ENCODE results near the gene PODXL2.

PODXL2 gene

DNA sequence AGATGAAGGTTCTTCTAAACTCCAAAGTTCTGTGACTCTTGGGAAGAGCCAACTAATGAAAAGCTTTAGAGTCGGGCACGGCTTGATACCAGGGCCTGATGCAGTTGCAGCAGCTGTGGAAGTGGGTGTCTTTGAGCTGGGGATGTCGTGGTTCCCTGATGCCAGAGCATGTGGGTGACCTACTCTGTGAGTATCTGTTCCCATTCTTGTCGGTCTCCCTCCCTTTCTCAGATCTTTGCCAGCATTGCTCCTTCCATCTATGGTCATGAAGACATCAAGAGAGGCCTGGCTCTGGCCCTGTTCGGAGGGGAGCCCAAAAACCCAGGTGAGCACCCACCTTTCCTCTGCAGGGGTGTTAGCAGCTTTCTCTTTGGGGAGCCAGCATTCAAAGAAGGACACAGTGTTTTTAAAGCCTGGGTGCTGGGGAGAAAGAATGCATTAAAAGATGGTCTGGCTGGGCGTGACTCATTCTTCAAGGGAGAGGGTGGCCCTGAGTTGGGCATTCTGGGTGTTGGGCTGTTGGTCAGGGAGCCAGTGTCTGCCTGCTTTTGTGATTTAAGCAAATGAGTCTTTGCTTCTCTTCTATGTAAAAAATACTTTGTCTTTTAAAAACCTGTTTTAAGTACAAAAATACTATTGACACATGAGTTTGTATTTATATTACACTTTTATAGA lies 13.2 kb upstream of the PODXL2 start:
- ATAC-seq, result no peak
- H3K4me3 Mint-ChIP-seq, result no peak overlapping the region
- H3K27ac Mint-ChIP-seq, result no peak overlapping the region
- peaks cover 39% of the 10 kb centered on the region for H3K4me1 Mint-ChIP-seq
- no peaks in the 10 kb centered on the region for H3K9me3 Mint-ChIP-seq
- no peaks in the 10 kb centered on the region for H3K27me3 Mint-ChIP-seq
- DNase-seq, result no peak

DNA sequence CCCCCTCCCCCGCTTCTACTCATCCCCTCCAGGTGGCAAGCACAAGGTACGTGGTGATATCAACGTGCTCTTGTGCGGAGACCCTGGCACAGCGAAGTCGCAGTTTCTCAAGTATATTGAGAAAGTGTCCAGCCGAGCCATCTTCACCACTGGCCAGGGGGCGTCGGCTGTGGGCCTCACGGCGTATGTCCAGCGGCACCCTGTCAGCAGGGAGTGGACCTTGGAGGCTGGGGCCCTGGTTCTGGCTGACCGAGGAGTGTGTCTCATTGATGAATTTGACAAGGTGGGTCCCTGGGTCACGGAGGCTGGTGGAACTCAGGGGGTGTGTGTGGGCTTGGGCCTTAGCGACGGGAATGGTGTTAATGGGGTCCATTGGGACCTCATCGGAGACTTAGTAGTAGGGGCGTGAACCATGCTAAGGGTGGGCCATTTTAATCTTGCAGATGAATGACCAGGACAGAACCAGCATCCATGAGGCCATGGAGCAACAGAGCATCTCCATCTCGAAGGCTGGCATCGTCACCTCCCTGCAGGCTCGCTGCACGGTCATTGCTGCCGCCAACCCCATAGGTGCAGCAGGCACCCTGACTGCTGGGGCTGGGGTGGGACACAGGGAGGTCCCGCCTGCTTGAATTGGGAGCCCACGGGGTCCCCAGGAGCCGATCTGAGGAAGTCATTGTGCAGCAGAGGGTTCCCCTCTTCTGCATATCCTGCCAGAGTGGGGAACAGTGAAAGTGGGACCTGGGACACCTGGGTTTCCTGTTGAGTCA lies 12.0 kb upstream of the PODXL2 start:
- H3K27me3 Mint-ChIP-seq, result no peaks in the 10 kb centered on the region
- ATAC-seq (peak; percentile 15), DNase-seq (no peak)
- no peak overlapping the region for H3K4me3 Mint-ChIP-seq
- H3K27ac Mint-ChIP-seq, result peak overlapping the region in 1 of 2 donors; percentile 10
- H3K4me1 Mint-ChIP-seq, result peaks cover 37% of the 10 kb centered on the region
- H3K9me3 Mint-ChIP-seq, result no peaks in the 10 kb centered on the region

DNA sequence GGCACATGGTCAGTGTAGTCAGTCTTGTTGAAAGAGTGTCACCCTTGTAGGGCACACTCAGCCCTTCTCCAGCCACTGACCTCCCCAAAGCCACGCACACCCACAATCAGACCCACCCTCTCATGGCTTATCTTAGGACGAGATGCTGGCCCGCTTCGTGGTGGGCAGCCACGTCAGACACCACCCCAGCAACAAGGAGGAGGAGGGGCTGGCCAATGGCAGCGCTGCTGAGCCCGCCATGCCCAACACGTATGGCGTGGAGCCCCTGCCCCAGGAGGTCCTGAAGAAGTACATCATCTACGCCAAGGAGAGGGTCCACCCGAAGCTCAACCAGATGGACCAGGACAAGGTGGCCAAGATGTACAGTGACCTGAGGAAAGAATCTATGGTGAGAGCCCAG lies 10.1 kb upstream of the PODXL2 start:
- no peak for DNase-seq
- Mint-ChIP-seq H3K27me3 (no peaks in the 10 kb centered on the region), H3K4me1 (peaks cover 30% of the 10 kb centered on the region), H3K4me3 (no peak overlapping the region), H3K27ac (no peak overlapping the region), H3K9me3 (no peaks in the 10 kb centered on the region)
- ATAC-seq, result no peak

DNA sequence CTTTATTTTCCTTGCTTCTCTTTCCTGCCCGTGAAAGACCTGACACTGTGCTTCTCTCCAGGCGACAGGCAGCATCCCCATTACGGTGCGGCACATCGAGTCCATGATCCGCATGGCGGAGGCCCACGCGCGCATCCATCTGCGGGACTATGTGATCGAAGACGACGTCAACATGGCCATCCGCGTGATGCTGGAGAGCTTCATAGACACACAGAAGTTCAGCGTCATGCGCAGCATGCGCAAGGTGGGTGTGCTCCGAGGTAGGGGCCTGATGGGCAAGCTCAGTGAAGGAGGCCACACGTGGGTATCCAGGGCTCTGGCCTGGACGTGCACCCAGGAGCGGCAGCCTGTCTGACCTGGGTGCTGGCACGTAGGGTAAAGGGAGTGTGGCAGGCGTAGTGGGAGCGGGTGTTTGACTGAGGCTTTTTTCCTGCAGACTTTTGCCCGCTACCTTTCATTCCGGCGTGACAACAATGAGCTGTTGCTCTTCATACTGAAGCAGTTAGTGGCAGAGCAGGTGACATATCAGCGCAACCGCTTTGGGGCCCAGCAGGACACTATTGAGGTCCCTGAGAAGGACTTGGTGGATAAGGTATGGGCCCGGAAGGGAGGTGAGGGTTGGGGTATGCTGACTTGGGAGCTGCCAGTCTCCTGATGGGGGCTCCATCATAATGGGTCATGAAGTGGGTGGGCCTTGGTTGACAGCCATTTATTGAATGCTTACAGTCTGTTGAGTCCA lies 8.2 kb upstream of the PODXL2 start:
- ATAC-seq, result no peak
- Mint-ChIP-seq H3K9me3 (no peaks in the 10 kb centered on the region), H3K27ac (no peak overlapping the region), H3K27me3 (no peaks in the 10 kb centered on the region), H3K4me3 (no peak overlapping the region), H3K4me1 (peaks cover 26% of the 10 kb centered on the region)
- DNase-seq, result no peak

DNA sequence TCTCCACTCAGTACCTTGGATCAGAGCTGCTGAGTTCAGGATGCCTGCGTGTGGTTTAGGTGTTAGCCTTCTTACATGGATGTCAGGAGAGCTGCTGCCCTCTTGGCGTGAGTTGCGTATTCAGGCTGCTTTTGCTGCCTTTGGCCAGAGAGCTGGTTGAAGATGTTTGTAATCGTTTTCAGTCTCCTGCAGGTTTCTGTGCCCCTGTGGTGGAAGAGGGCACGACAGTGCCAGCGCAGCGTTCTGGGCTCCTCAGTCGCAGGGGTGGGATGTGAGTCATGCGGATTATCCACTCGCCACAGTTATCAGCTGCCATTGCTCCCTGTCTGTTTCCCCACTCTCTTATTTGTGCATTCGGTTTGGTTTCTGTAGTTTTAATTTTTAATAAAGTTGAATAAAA lies 7.0 kb upstream of the PODXL2 start:
- Mint-ChIP-seq H3K27me3 (peaks cover 4% of the 10 kb centered on the region), H3K27ac (no peak overlapping the region), H3K4me1 (peaks cover 27% of the 10 kb centered on the region), H3K4me3 (no peak overlapping the region), H3K9me3 (no peaks in the 10 kb centered on the region)
- DNase-seq (no peak), ATAC-seq (no peak)

DNA sequence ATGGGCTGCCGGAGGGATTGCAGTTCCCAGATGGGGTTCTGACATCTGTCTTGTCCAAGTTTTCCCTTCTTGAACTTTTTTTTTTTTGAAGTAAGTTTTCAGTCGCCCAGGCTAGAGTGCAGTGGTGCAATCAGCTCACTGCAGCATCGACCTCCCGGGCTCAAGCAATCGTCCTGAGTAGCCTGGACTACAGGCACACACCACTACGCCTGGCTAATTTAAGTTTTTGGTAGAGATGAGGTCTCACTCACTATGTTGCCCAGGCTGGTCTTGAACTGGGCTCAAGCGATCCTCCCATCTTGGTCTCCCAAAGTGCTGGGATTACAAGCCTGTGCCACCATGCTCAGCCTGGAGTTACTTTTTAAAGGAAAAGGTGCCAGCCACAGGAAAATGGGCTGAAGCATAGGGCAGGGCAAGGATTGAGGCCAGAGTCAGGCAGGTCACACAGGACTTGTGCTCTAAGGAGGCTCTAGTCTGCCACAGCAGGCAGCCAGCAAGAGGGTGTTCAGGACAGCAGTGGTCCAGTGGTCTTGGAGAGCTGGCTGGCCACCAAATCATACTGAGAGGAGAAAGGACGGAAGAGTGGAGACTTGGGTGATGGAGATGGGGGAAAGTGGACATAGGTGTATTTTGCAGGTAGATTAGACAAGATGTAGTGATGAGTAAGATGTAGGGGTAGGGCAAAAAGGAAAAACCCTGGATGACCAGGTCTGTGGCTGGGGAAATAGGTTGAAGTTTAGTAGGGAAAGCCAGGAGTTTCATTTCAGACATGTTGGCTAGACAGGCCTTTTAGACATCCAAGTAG lies 6.0 kb upstream of the PODXL2 start:
- peaks cover 26% of the 10 kb centered on the region for H3K4me1 Mint-ChIP-seq
- ATAC-seq, result peak; percentile 31
- H3K4me3 Mint-ChIP-seq, result no peak overlapping the region
- DNase-seq, result no peak
- peaks cover 14% of the 10 kb centered on the region for H3K27me3 Mint-ChIP-seq
- H3K27ac Mint-ChIP-seq, result no peak overlapping the region
- no peaks in the 10 kb centered on the region for H3K9me3 Mint-ChIP-seq

DNA sequence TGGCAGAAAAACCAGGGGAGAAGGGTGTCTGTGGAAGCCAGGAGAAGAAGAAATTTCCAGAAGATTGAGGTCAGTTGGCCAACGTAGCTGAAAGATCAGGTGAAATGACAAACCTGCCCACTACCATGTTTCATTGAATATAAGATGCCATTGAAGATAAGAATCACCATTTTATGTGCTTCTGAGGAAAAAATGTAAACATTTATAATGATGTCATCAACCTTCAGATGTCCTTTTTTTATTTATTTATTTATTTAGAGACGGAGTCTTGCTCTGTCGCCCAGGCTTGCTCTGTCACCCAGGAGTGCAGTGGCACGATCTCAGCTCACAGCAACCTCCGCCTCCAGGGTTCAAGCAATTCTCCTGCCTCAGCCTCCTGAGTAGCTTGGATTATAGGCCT lies 4.9 kb upstream of the PODXL2 start:
- peaks cover 25% of the 10 kb centered on the region for H3K4me1 Mint-ChIP-seq
- H3K4me3 Mint-ChIP-seq, result no peak overlapping the region
- DNase-seq, result no peak
- H3K27me3 Mint-ChIP-seq, result peaks cover 24% of the 10 kb centered on the region
- no peak overlapping the region for H3K27ac Mint-ChIP-seq
- no peak for ATAC-seq
- H3K9me3 Mint-ChIP-seq, result no peaks in the 10 kb centered on the region

DNA sequence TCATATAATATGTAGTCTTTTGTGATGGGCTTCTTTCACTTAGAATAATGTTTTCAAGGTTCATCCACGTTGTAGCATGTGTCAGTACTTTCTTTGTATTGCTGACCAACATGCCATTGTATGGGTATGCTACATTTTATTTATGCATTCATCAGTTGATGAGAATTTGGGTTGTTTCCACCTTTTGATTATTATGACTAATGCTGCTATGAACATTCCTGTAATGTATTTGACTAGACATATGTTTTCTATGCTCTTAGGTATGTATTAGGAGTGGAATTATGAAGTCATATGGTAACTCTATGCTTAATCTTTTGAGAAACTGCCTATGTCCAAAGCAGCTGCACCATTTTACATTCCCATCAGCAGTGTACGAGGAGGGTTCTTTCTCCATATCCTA lies 3.2 kb upstream of the PODXL2 start:
- H3K27me3 Mint-ChIP-seq, result peaks cover 40% of the 10 kb centered on the region

DNA sequence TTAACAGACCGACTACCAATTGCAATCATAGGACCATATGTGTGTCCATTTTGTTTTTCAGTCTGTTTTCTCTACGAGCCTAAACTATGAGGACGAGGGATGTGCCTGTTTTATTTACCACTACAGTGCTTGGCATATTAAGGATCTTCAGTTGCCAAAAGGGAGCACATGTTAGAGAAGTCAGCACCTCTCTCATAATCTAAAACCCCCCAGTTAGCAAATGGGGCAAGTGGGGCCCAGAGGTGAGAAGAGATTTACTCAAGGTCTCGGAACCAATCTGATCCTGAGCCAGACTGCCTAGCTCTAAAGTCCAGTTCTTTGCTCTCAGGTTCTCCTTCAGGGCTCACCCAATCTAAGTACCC lies 578 bp upstream of the PODXL2 start:
- H3K27ac Mint-ChIP-seq, result no peak overlapping the region
- peak; percentile 2 for ATAC-seq
- DNase-seq, result no peak
- peaks cover 44% of the 10 kb centered on the region for H3K4me1 Mint-ChIP-seq
- H3K27me3 Mint-ChIP-seq, result peaks cover 59% of the 10 kb centered on the region
- no peaks in the 10 kb centered on the region for H3K9me3 Mint-ChIP-seq
- peak overlapping the region; percentile 51 to 70 for H3K4me3 Mint-ChIP-seq

More for the DNA sequence above, 3.2 kb upstream of the PODXL2 start:
- no peaks in the 10 kb centered on the region for H3K9me3 Mint-ChIP-seq
- H3K27ac Mint-ChIP-seq, result no peak overlapping the region
- DNase-seq (no peak), ATAC-seq (no peak)
- no peak overlapping the region for H3K4me3 Mint-ChIP-seq
- peaks cover 39% of the 10 kb centered on the region for H3K4me1 Mint-ChIP-seq

DNA sequence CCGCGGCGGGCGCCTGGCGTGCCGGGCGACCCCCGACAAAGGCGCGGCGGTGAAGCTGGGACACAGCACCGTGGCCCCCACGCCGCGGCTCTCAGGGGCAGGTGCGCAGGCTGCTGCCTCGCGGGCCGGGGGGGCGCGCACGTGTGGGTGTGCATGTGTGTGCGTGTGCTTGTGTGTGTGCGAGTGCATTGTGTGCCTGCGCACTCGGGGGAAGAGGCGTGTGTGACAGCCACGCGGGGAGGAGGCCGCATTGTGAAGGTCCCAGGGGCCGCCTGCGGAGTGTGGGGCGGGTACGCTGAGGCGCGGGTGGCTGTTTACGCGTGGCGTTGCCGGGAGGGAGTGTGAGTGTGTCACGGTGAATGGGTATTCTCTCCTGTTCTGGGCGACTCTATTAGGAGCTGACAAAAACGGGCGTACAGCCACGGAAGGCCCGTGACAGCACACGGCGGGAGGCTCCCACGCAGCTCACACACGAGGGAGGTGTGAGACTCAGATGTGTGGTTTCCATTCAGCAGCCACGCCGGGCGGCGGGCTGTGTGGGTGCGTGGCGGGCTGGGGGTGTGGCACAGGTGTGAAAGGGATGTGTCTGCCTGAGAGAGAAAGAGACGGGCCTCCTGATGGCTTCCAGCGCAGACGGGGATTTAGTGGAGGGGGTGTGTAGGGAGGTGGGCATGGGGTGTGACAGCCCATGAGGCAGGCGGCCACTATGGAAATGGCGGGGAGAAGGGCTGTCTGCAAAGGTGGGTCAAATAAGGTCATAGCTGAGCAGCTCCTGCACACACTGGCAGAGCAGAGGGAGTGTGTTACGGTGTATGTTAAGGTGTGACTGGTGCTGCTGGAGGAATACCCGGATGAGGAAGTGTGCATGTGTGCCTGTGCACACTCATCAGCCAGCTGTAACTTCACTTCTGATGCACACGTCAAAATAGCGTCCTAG lies 750 bp downstream of the PODXL2 start:
- H3K9me3 Mint-ChIP-seq, result no peaks in the 10 kb centered on the region
- peak overlapping the region; percentile 63 to 84 for H3K4me3 Mint-ChIP-seq
- ATAC-seq (peak; percentile 44), DNase-seq (peak in 1 of 2 donors; percentile 14)
- H3K27ac Mint-ChIP-seq, result no peak overlapping the region
- H3K27me3 Mint-ChIP-seq, result peaks cover 65% of the 10 kb centered on the region
- peaks cover 44% of the 10 kb centered on the region for H3K4me1 Mint-ChIP-seq

DNA sequence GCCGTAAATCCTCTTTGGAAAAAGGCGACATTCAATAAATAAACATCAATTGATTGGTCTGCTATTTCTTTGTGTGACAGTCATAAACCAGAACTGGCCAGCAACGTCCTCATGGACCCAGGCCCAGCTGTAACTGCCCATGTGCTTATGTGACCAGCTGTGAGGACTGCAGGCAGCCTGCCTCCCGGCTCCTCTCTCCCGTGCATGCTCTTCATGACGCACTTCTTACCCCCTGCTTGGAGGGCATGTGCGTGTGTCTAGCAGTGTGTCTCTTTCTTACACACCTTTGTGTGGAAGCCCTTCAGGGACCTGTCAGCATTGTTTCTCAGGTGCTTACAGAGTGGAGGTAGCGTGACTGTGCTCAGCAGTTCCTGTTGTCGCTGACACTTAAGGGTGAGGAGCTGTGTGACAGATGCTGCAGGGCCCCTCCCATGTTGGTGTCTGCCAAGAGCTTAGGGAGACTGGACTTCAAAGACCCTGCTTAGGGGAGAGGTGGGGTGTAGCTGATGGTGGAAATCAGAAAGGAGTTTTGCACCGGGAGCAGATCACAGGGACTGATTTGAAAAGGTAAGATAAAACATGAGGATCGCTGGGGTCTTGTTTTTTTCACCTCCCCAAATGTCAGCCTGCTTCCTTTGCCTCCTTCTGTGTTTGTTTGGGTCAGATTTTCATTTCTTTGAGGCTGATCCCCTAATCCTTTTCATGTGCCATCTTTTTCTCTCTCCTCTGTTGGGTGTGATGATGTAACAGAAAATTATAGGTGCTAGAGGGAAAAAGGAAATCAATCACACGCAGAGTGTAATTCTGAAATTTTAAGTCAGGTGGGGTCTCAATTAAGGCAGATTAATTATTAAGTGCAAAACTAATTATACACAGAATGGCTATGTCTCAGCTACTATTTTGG lies 2.1 kb downstream of the PODXL2 start:
- Mint-ChIP-seq H3K27ac (no peak overlapping the region), H3K27me3 (peaks cover 75% of the 10 kb centered on the region), H3K4me3 (no peak overlapping the region), H3K9me3 (no peaks in the 10 kb centered on the region), H3K4me1 (peaks cover 39% of the 10 kb centered on the region)
- DNase-seq (no peak), ATAC-seq (no peak)

DNA sequence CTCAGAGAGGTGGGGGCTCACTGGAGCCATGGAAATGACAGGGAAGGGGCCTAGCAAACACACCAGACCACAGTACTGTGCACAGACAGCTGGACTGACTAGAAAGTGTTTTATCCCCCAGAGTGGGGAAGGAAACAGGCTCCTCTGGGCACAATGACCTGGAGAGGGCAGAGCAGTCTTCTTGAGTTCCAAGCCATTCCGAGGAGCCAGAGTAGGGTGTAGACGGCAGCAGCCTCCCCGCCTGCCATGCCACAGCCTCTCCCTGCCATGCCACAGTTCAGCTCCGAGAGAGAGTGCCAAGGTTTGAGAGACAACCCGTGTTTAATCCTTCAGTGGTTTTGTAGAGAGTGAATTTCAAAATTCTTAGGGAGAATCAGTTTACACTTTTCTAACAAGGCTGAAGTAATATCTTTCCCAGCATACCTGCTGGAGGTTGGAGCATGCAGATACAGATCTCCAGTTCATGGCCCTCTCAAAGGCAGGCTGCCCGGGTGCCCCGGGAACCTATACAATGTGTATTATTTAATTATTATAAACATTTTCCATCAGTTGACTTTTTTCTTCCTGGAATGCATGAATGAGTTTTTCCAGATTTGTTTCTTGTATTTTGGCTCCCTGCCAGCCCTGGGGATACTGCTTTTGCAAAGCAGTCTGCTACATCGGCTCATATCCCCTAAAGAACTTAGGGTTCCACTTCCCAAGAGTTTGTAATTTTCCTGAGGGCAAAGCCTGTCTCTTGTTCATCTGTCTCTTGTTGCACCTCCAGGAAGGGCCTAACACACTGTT lies 3.2 kb downstream of the PODXL2 start:
- no peaks in the 10 kb centered on the region for H3K9me3 Mint-ChIP-seq
- DNase-seq, result no peak
- ATAC-seq, result no peak
- no peak overlapping the region for H3K4me3 Mint-ChIP-seq
- peaks cover 71% of the 10 kb centered on the region for H3K27me3 Mint-ChIP-seq
- H3K4me1 Mint-ChIP-seq, result peaks cover 28% of the 10 kb centered on the region
- no peak overlapping the region for H3K27ac Mint-ChIP-seq

DNA sequence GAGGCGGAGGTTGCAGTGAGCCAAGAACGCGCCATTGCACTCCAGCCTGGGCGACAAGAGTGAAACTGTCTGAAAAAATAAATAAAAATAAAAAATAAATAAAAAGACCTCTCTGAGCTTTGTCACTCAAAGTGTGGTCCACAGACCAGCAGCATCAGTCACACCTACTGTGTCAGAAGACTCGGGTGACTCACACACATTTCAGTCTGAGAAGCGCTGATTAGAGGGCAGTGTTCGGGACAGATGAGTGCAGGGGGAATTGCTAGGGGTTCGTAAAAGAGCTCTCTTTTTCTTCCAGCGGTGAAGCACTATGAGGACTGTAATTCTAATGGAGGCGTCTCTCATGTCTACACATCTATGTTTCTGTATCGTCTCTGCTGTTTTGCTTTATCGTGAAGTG lies 5.7 kb downstream of the PODXL2 start:
- Mint-ChIP-seq H3K27ac (no peak overlapping the region), H3K4me3 (no peak overlapping the region)

More for the DNA sequence above, 5.7 kb downstream of the PODXL2 start:
- DNase-seq (no peak), ATAC-seq (no peak)
- peaks cover 49% of the 10 kb centered on the region for H3K27me3 Mint-ChIP-seq
- peaks cover 25% of the 10 kb centered on the region for H3K4me1 Mint-ChIP-seq
- H3K9me3 Mint-ChIP-seq, result no peaks in the 10 kb centered on the region
